Measurements from ENCODE around the gene CRY2.
"Not testable (repeated sequence)": the region's sequence is repeated elsewhere in the genome, so short reads cannot be mapped to it uniquely, and the experiment has no call there.

Gene CRY2

DNA sequence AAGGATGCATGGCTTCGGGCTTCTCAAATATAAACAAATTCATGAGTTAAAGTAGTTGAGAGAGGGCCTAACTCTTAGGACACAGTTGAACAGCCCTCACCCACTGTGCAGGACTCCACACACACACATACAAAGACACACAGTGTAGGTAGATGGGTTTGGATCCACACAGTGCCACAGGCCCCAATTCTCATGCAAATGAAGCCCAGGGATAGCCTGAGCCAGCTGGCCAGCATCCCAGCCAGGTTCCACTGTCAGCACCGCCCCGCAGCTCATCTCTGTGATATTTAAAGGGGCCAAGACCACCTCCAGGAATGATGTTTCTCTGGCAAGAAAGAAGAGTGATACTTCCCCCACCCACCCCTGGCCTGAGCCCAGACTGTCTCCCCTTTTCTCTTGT is 30.7 kb upstream of the CRY2 start:
- H3K27ac ChIP-seq, result no peak overlapping the region
- TF ChIP-seq, protein P1, sequence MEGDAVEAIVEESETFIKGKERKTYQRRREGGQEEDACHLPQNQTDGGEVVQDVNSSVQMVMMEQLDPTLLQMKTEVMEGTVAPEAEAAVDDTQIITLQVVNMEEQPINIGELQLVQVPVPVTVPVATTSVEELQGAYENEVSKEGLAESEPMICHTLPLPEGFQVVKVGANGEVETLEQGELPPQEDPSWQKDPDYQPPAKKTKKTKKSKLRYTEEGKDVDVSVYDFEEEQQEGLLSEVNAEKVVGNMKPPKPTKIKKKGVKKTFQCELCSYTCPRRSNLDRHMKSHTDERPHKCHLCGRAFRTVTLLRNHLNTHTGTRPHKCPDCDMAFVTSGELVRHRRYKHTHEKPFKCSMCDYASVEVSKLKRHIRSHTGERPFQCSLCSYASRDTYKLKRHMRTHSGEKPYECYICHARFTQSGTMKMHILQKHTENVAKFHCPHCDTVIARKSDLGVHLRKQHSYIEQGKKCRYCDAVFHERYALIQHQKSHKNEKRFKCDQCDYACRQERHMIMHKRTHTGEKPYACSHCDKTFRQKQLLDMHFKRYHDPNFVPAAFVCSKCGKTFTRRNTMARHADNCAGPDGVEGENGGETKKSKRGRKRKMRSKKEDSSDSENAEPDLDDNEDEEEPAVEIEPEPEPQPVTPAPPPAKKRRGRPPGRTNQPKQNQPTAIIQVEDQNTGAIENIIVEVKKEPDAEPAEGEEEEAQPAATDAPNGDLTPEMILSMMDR (conservative IDR thresholded peaks at IDR 0.05), result no peak

DNA sequence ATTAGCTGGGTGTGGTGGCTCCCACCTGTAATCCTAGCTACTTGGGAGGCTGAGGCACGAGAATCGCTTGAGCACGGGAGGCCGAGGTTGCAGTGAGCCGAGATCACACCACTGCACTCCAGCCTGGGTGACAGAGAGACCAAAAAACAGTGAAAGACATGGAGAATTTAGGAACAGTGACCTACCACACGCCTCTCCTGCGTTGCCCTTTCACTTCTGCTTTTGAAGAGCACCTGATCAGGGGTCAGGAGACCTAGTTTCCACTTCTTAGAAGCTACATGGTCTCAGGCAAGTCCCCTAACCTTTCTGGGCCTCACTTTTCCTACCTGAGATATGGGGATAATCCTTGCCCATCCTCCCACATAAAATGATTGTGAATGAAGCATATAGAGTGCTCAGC is 30.1 kb upstream of the CRY2 start:
- TF ChIP-seq, protein P1 (conservative IDR thresholded peaks at IDR 0.05), result no peak
- H3K27ac ChIP-seq, result no peak overlapping the region

DNA sequence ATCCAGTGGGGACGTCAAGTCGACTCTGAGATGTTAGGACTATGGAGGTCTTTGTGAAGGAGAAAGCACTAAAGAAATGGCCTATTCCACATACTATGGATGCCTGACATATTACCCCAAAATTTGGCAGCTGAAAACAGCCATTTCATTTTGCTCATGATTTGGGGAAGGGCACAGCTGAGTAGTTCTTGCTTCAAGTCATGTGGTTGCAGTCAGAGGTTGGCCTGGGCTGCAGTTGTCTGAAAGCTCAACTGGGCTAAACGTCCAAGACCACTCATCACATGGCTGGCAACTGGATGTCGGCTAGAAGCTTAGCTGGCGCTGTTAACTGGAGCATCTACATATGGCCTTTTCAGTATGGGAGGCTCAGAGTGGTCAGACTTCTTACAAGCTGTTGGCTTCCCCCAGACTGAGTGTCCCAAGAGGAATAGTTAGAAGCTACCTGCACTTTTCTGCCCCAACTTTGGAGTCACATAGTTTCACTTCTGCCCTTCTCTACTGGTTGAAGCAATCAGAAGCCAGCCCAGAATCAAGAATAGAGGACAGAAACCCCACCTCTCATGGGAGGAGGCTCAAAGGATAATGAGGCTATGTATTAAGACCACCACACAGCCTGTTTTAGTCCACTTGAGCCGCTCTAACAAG is 28.2 kb upstream of the CRY2 start:
- TF ChIP-seq, protein P1 (conservative IDR thresholded peaks at IDR 0.05), result no peak
- no peak overlapping the region for H3K27ac ChIP-seq

DNA sequence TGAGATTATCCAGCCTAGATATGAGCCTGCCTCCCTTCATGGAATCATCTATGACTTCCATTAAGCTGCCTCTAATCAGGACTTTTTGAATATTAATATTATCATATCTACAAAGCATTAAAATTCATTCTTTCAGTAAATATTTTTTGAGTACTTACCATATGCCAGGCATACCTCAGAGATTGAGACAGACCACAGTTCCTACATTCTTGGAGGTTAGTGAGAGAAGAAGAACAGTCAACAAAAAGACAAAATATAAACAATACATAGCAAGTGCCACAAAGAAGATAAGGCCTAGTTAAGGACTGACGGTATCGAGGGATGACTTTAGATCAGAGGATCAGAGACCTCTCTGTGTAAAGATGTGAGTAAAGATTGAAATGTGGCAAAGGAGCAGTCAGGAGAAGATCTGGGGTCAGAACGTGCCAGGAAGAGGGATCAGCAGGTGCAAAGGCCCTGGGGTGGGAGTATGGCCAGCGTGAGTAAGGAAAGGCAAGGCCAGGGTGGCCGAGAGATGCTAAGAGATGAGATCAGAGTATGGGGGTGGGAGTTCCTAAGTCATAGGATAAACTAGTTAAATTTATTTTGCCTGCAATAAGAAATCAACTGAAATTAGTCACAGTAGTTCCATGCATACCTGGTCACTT is 26.9 kb upstream of the CRY2 start:
- H3K27ac ChIP-seq, result no peak overlapping the region
- TF ChIP-seq, protein P1 (conservative IDR thresholded peaks at IDR 0.05), result no peak

DNA sequence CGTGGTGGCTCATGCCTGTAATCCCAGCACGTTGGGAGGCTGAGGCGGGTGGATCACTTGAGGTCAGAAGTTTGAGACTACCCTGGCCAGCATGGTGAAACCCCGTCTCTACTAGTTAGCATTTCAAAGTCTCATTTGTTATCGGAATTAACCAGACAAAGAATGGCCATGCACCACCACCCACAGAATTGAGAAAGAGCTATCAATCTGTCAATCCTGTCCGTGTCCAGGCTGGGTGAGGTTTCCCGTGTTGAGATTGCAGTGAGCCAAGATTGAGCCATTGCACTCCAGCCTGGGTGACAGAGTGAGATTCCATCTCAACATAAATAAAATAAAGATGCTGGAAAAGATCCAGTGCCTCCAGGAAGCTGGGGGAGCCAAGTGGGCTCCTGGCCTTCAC is 20.8 kb upstream of the CRY2 start:
- not testable (repeated sequence) for H3K27ac ChIP-seq

DNA sequence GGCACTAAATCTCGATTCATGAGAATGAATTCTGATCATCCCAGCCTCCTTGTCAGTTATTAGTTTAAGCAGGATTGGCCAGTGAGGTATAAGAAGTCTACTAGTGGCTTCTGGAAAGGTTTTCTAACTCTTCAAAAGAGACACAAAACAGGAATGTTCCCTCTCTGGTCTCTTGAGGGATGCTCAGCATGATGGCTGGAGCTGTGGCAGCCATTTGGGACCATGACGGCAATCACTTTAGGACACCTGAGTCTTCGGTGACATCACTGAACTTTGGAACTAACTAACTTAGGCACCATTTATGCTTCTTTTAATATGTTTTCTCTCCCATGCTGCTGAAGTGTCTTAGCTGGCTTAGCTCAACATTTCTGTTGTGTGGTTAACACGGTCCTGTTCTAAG is 20.2 kb upstream of the CRY2 start:
- H3K27ac ChIP-seq, result no peak overlapping the region
- TF ChIP-seq, protein P1 (conservative IDR thresholded peaks at IDR 0.05), result no peak

DNA sequence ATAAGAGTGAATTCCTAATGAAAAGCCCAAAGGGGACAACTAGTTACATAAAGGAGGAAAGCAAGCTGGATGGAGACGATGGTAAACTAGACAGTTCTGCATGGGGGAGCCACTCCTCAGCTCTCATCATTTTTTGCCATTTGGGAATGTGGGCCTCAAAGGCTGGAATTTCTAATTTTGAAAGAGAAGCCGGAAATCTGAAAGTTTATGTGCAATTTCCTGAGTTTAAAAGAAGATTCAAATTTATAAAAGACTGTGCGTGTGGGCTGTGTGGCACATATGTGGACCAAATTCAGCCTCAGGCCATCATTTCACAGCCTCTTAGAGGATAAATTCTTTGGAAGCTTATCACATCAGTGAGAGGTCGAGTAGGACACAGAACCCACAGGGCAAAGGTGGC is 18.3 kb upstream of the CRY2 start:
- no peak overlapping the region for H3K27ac ChIP-seq
- TF ChIP-seq, protein P1 (conservative IDR thresholded peaks at IDR 0.05), result no peak

DNA sequence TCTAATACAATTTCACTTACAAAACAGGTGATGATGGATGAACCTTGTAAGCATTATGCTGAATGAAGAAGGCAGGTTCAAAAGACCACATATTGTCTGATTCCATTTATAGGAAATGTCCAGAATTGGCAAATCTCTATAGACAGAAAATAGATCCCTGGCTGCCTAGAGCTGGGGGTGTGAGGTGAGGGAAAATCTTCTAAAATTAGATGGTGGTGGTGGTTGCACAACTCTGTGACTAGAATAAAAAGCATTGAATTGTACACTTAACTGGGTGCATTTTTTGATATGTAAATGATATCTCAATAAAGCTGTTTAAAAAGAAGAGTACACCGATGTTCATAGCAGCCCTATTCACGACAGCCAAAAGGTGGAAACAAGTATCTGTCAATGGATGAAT is 16.7 kb upstream of the CRY2 start:
- TF ChIP-seq, protein P1 (conservative IDR thresholded peaks at IDR 0.05), result no peak

More for the DNA sequence above, 16.7 kb upstream of the CRY2 start:
- H3K27ac ChIP-seq, result no peak overlapping the region
